Stimulated activated CD8-positive, alpha-beta memory T cell treated with anti-CD3 and anti-CD28 coated beads, Interleukin-7, amount 100 ng/mL, for 4 hours (primary cell): Measurements from ENCODE around the gene RNF225.
A peak's percentile ranks its signal among the peaks of the same experiment; 100 is the strongest.
"Not testable (repeated sequence)": the region's sequence is repeated elsewhere in the genome, so short reads cannot be mapped to it uniquely, and the experiment has no call there.

ENCODE experiments used
- DNase-seq, 2 donors: peaks; one replicate each; pipeline ENCODE4 v3.0.0-alpha.2; 2020; ENCODE audit warnings: low read depth in 2 of 2

The RNF225 gene

DNA sequence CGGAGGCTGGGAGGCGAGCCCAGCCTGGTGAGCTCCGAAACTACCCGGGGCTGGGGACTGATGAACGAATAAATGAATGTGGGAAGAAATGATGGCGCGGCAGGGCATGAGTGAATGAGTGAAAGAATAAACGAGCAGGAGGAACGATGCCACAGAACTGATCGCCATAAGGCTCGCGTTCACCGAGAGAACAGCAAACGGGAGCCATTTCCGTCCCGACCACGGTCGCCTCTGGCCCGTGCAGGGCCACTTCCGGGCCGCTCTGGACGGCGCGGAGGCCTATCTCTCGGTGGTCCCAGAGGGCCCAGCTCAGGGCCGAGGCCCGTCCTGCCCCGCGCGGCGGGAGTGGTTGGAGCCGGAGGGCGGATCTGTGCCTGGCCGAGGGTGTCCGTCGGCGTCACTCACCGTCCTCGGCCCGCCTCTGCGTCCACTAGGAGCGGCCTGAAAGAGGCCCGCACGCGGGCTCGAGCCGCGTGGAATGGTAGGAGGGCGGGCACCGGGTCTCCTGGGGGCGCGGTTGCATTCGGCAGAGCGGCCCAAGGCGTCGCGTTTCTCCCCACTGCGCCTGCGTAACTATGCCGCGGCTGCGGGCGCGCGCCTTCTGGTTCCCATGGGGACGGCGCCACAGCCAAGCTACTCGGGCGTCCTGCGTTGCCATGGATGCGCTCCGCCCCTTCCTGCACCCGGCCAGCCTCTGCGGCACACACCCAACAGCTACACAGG lies 33.0 kb upstream of the RNF225 start, which contains the start of gene ZNF497:
ZNF497 (minus strand) TSS at position 480 of the 723 bp plus-strand sequence. CDS start 5,116 bp downstream, outside the sequence.
- peak; percentile 91 to 96 for DNase-seq

DNA sequence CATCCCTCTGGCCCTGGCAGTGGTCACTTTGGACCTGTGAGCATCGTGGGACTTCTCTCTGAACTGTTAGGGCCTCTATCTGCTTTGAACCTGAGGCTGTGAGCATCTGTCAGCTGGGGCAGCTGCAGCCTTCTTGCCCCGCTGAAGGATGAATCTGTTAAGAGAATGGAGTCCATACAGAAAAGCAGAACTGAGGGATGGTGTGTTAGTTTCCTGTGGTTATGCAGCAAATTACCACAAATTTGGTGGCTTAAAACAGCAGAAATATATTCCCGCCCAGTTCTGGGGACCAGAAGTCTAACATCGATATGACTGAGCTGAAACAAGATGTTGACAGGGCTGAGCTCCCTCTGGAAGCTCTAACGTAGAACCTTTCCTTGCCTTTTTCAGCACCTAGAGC lies 31.3 kb upstream of the RNF225 start:
- DNase-seq: no peak

DNA sequence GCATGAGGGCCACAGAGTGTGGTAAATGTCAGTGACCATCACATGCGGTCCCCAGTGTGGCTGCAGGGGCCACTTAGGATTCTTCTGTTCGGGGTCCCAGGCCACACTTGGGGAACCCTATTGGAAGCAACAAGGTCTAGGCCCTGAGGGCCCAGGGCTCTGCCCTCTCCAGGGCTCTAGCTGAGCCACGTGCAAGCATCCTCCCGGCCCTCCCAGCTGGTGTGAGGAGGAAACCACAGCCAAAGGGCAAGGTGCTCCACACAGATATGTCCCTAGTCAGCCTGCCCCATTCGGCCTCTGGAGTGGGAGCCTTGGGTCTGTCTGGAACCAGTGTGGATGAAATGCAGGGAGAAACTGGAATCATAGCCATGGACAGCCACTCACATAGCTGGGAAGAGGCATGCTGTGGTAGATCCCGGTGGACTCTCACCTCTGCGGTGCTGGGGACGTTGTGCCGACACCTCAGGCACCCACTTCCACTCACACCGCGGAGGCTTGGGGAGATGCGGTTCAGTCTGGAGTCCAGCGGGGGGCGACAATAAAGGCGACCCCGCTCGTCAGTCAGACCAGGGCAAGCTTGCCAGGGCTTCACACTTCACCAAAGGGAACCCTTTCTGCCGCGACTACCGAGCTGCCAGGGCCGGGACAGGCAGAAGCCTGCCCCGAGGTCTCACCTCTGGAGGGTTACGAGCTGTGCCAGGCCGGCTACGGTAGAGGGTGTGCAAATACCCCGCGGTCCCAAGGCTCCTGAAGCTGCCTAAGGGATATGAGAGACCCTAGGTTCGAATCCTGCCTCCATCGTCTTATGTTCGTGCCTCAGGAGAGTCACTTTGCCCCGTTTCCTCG lies 28.6 kb upstream of the RNF225 start:
- DNase-seq: no peak

DNA sequence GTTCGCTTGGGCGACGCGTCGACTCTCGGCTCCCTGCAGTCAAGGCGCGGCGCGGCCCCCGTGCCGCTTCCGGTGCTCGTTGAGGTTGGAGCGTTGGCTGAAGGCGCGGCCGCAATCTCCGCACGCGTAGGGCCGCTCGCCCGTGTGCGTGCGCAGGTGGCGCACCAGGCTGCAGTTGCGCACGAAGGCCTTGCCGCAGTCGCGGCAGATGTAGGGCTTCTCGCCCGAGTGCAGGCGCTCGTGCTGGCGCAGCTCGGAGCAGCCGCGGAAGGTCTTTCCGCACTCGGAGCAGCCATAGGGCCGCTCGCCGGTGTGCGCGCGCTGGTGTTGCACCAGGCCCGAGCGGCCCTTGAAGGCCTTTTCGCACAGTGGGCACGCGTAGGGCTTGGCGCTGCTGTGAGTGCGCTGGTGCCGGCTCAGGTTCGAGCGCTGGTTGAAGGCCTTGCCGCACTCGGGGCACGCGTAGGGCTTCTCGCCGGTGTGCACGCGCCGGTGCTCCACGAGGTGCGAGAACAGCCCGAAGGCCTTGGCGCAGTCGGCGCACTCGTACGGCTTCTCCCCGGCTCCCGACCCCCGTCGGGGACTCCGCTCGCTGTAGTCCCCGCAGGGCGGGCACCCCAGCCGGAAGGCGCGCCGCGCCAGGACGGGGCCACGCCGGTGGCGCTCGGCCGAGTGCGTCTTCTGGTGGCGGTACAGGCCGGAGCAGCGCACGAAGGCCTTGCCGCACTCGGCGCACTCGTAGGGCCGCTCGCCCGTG lies 27.6 kb upstream of the RNF225 start:
- no peak for DNase-seq

DNA sequence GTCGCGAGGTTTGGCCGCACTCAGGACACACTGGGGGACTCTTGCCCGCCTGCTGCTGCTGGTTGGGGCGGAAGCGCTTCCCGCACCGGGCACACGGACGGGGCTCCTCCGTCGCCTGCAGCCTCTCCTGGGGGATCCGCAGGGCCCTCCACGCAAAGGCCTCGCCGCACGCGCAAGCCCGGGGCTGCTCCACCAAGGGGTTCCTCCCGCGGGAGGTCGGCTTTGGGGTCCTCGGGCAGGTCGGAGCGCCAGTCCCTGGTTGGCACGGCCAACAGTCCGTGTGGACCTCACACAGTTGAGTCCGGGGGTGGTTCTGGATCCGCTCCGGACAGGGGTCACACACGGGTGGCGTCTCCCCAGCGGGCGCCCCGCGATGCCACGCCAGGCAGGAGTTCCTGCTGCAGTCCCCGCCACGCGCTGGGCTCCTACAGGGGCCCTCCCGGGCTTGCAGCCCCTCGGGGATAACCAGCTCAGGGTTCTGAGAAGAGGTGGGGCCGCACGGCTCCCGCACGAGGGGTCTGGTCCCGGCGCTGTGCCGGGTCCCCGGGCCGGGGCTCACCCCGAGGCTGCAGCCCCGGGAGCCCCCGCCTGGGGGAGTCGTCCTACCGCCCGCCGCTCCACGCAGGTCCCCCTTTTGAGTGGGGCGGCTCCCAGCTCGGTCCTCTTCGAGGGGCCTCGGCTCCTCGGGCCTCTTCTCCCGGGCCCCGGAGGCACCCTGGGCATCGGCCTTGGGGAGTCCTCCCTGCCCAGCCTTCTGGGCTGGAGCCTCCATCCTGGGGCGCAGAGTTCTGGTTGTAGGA lies 26.7 kb upstream of the RNF225 start:
- no peak for DNase-seq

DNA sequence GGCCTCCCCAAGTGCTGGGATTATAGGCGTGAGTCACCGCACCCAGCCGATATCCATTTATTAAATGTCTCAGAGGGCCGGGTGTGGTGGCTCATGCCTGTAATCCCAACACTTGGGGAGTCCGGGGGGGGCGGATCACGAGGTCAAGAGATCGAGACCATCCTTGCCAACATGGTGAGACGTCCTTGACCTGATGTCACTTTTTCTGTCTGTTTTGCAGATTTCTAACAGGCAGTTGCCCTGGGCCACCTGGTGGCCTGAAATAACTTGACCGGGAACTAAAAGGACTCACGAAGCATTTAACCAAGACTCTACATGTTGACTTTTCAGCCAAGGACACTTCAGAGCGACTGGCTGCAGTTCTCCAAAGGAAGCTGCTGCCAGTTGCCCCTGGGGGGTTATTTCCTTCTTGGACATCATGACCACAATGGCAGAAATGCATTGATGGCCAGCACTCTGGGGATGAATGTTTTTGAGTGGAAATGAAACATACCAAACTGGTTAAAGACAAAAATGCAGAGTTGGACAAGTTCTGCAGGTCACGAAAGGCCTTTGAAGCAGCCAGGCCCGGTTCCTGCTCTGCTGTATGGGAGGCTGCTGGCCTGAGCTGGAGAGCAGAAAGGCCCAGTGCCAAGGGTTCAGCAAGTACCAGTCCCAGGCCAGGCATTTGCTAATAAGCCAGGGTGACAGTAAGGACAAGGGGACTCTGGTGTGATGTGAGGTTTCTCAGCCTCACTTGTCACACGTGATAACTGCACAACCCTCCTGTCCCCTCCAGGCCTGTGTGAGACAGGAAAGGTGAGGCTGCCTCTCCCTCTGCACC lies 22.9 kb upstream of the RNF225 start:
- DNase-seq: no peak

DNA sequence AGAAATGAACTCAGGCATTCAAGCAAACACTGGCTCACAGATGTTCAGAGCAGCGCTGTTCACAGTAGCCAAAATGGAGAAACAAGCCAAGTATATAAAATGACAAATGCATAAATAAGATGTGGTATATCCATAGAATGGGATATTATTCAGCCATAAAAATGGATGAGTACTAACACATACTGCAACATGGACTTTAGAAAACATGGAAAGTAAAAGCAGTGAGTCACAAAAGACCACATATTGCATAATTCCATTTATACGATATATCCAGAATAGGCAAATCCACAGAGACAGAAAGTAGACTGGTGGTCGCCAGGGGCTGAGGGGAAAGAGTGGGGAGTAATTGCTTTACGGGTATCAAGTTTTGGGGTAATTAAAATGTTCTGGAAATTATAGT lies 21.3 kb upstream of the RNF225 start:
- no peak for DNase-seq

DNA sequence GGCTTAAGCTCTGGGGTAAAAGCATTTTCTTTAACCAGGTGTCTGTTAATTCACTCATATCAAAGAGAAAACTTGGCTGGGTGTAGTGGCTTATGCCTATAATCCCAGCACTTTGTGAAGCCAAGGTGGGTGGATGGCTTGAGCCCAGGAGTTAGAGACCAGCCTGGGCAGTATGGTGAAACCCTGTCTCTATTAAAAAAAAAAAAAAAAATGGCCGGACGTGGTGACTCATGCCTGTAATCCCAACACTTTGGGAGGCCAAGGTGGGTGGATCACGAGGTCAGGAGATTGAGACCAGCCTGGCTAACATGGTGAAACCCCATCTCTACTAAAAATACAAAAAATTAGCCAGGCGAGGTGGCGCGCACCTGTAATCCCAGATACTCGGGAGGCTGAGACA lies 18.7 kb upstream of the RNF225 start:
- DNase-seq: not testable (repeated sequence)

DNA sequence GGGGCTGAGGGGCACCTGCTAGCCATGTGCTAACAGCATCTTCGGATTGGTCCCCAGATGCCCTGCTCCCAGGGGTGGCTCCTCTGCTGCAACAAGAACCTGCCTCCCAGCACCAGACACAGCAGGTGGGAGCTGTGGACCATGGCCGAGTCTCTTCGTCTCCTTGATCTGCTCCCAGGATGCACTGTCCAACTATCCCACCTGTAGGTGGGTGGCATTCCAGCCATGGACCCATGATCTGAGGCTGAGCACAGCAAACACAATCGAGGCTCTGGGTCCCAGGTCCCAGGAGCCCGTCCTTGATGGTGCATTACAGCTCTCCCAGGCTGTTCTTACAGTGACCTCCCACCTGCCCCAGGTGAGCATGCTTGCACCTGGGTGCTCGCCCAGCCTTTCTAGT lies 16.2 kb upstream of the RNF225 start:
- DNase-seq: no peak

DNA sequence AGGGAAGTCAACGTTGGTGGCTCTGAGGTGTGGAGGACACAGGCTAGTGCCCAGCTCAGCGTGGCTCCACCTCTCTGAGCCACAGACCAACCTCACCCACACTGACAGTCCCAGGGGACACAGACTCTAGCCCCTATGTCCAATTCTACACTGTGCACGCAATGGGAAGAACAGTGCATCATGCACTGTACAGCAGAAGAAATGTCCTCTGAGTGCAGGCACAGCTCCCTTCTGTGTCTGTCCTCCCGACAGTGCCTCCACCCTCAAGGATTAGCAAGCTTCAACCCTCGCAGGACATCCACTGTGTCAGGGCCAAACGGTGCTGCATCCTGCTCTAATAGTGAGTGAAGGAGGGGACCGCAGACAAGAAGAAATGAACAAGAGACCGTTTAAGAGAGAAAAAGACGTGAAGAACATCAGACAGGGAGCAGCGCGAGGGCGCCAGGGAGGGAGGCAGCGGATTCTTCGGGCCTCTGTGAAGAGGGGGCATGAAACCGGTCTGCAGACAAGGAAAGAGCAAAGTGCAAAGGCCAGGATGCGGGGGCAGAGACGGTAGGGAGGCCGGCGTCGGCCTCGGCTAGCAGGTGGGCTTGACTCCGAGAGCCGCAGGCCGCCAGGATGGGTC lies 15.3 kb upstream of the RNF225 start:
- no peak for DNase-seq

DNA sequence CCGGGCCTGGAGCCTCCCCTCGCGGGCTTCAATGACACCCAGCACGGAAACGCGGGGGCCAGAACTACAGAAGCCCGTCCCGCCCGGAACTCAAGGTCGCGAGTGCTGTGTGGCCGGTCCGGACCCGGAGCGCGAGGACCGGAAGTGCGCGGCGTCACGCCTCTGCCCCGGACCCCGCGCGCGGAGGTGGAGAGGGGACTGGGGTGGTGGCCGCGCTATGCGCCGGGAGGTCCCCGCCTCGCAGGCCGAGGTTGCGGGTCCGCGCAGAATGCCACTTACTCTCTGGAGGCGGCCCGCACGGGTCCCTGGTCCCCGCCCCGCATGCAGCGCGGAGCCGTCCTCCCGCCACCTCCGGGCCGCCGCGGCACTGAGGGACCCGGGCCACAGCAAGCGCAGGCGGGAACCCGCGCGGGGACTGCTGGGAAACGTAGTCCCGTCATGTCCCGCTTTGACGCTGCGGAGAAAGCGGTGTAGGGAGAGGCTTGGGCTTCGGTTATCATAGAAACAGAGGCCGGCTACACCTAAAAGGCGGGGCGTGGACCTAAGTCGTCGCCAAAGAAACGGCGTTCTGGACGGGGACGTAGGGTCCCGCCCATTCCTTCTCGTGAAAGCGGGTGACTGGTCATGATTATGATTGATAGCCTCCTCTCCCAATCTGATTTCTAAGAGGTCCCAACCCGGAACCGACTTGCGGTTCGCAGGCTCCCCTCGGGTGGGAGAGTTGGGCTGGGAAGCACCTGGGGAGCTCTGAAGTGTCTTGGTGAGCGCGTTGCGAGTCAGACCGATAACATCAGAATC lies 14.6 kb upstream of the RNF225 start, which contains the start of gene ZNF837:
ZNF837 (minus strand) TSS at position 369 of the 798 bp plus-strand sequence. CDS start 11,698 bp downstream, outside the sequence.
- peak; percentile 98 for DNase-seq

DNA sequence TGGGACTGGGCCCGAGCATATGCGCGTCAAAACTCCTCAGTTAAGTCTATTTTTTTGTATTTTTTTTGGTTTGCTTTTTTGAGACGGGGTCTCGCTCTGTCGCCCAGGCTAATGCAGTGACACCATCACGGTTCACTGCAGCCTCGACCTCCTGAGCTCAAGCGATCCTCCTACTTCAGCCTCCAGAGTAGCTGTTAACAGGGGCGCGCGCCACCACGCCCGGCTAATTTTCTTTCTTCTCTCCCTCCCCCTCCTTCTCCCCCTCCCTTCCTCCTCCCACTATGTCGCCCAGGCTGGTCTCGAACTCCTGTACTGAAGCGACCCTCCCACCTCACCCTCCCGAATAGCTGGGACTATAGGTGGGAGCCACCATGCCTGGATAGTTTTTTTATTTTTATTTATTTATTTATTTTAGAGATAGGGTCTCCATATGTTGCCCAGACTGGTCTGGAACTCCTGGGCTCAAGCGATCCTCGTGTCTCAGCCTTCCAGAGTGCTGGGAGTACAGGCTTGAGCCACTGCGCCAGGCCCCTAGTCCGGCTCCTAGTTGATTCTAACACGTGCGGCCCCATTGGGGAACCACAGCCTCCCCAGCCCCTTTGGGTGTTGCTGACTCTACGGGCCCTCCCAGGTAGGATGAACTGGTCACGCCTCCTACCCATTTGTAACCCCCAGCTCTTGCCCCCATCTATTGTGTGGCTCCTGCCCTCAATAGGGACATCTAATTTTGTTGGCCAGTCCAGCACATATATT lies 13.8 kb upstream of the RNF225 start:
- no peak for DNase-seq

DNA sequence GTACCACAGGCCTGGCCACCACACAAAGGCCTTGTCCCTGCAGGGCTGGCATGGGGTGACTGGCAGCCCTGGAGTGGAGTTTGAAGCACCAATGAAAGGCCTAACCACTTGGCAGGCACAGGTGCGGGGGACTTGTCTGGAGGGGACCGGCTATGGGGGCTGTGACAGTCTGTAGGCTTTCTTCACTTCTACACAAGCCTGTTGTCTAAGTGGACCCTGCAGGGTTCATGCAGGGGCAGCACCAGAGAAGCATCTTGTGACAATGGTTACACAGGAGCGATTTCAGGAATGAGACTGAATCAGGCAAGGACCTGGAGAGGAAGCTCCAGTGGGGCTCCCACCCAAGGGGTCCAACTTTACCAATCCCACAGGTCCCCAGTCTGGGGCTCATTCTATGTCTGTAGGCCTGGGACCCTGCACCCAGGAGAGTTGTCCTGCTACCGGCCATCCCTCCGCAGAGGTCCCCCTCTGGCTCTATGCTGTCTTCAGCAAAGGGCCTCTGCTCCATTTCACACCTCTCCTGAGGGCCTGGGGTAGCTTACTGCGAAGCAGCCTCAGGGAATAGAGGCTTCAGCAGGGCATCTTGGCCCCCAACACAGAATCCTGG lies 12.4 kb upstream of the RNF225 start:
- DNase-seq: no peak

DNA sequence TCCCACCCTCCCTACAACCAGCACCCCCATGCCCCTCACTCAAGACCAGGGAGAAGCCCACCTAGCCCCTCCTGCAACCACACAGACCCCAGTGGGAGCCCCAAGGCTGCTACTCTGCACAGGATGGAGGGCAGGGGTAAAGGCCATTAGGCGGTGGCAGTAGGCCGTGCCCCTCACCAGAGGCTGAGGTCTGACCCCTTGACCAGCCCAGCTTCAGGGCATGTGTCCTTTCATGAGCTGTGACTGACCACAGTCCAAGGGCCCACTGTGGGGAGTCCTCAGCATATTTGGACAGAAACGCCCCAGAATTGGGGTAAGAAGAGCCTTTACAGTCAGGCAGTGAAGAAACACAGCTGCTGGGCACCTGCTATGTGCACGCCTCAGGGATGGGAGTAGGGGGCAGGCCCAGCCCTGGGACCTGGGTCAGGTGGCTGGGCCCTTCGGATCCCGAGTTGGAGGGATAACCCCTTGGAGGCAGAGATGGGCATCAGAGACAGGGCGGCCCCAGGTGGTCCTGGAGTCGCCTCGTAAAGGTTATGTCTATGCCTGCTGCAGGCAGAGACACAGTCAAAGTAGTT lies 10.1 kb upstream of the RNF225 start:
- DNase-seq: no peak

DNA sequence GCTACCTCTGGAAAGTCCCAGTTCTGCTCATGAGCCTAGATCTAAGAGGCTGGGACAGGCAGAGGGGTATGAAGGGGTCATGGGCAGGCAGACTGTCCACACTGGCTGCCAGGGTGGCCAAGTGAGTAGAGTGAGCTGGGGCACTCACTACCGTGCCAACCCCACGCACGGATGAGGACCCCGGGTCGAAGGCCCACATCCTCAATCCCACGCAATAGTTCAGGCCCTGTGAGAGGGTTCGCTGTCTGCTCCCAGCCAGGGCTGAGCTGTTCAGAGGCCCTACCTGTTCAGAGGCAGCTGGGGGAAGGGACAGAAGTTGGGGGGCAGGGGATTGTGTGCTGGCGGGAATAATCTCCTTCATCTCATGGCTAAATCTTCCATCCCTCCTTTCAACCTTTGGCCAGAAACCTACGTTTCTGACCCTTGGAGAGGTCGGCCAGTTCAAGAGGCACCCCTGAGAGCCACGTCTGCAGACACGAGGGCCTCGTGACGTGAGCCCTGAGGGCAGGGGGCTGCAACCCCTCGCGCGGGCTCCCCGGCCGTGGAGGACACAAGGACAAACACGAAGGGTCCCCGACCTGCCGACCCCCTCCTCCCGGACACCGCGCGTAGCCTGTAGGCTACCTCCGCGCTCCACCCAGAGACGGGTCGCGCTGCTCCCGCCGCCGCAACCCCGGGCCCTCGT lies 9.4 kb upstream of the RNF225 start:
- no peak for DNase-seq

DNA sequence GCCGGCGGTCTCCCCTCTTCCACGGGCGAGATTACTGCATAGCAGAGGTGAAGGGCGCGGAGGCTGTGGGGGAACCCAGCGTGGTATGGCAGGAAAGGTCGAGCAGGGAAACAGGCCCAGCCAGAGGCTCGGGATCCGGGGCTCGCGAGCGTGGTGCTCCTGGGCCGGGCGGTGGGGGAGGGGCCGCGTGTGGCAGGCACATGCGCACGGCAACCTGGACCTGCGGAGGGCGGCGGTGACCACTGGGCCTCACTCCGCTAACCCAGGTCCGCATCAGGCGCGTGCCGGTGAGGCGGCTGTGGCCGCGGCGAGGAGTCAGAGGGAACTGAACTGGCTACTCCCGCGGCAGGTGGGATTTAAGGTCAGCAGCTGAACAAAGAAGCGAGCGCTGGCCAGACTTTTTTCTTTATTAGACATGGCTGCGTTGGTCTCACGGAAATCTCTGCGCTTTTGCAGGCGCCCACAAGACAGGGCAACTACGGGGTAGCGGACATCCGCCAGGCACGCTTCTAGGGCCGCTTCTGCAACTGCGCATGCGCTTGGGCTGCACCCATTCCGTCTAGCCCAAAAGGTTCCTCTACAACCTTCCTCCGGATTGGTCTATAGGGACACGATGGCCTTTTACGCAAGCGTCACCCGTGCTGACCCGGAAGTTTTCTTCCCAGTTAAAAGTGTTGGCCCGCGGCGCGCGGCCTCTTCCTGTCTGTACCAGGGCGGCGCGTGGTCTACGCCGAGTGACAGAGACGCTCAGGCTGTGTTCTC lies 8.7 kb upstream of the RNF225 start, which contains the start of gene RPS5:
RPS5 (plus strand) TSS at position 694 of the 762 bp plus-strand sequence. CDS start 869 bp downstream, outside the sequence.
- DNase-seq: peak; percentile 93 to 95
